ENCODE data around the gene COLEC11. TPM values are rescaled to one million over a fixed set of nuclear protein-coding genes. Genes with fewer than 3 reads are reported as not detected.

COLEC11 gene
- total and polyA plus RNA-seq, 2 experiments from 2014 or later: 1.3 to 1.5 TPM

- Histone ChIP-seq H3K4me2 (no peak overlapping the region), H3K4me3 (no peak overlapping the region), H3K4me1 (ENCODE audit: insufficient read depth) (no peaks in the 10 kb centered on the region), H3F3A (replicated peaks; ENCODE audit: low read depth) (no peaks in the 10 kb centered on the region), H3K9me2 (ENCODE audit: insufficient read depth) (no peaks in the 10 kb centered on the region), H4K20me1 (replicated peaks; ENCODE audit: insufficient read depth) (no peaks in the 10 kb centered on the region), H2AFZ (no peak overlapping the region), H3K27me3 (ENCODE audit: insufficient read depth) (no peaks in the 10 kb centered on the region), H3K36me3 (ENCODE audit: insufficient read depth) (no peaks in the 10 kb centered on the region), H3K27ac (ENCODE audit: low read depth) (no peak overlapping the region), H3K79me2 (replicated peaks; ENCODE audit: insufficient read depth) (no peaks in the 10 kb centered on the region)
- TF ChIP-seq CREB1 (CRISPR knock-in tag; IDR thresholded peaks at IDR 0.05; ENCODE audit: low read depth): no peak
- Mint-ChIP-seq H3K36me3 (ENCODE audit: low read depth) (no peaks in the 10 kb centered on the region; the same call in 2 of the 3 replicates), H3K27me3 (ENCODE audit: insufficient read depth, low read depth, poor library complexity) (peaks cover 14% of the 10 kb centered on the region), H3K9me3 (no peaks in the 10 kb centered on the region; the same call in 2 of the 3 replicates), H3K4me3 (no peak overlapping the region), H3K4me1 (no peaks in the 10 kb centered on the region), H3K27ac (no peak overlapping the region)
- no peak for ATAC-seq
- no peak for DNase-seq (ENCODE audit: low spot score)
These were observed 48.7 kb downstream of the COLEC11 start for GRCh38 chr2:3643371-3644245.

- ATAC-seq (no peak), DNase-seq (ENCODE audit: low spot score) (no peak)
- no peaks in the 10 kb centered on the region for H3K9me2 ChIP-seq (ENCODE audit: insufficient read depth)
- H3K27ac ChIP-seq (ENCODE audit: low read depth): no peak overlapping the region
- no peaks in the 10 kb centered on the region; the same call in 2 of the 3 replicates for H3K9me3 Mint-ChIP-seq
- no peak overlapping the region for H3K4me3 ChIP-seq
- no peaks in the 10 kb centered on the region for H3F3A ChIP-seq (replicated peaks; ENCODE audit: low read depth)
- H3K4me2 ChIP-seq: no peak overlapping the region
- no peaks in the 10 kb centered on the region; the same call in 2 of the 3 replicates for H3K36me3 Mint-ChIP-seq (ENCODE audit: low read depth)
- no peaks in the 10 kb centered on the region for H3K4me1 ChIP-seq (ENCODE audit: insufficient read depth)
- no peaks in the 10 kb centered on the region for H3K4me1 Mint-ChIP-seq
- H3K27me3 Mint-ChIP-seq (ENCODE audit: insufficient read depth, low read depth, poor library complexity): peaks cover 14% of the 10 kb centered on the region
- no peaks in the 10 kb centered on the region for H3K79me2 ChIP-seq (replicated peaks; ENCODE audit: insufficient read depth)
- H3K27ac Mint-ChIP-seq: no peak overlapping the region
- no peak overlapping the region for H3K4me3 Mint-ChIP-seq
- no peak overlapping the region for H2AFZ ChIP-seq
- H4K20me1 ChIP-seq (replicated peaks; ENCODE audit: insufficient read depth): no peaks in the 10 kb centered on the region
- no peaks in the 10 kb centered on the region for H3K36me3 ChIP-seq (ENCODE audit: insufficient read depth)
- no peaks in the 10 kb centered on the region for H3K27me3 ChIP-seq (ENCODE audit: insufficient read depth)
- TF ChIP-seq, protein P1, sequence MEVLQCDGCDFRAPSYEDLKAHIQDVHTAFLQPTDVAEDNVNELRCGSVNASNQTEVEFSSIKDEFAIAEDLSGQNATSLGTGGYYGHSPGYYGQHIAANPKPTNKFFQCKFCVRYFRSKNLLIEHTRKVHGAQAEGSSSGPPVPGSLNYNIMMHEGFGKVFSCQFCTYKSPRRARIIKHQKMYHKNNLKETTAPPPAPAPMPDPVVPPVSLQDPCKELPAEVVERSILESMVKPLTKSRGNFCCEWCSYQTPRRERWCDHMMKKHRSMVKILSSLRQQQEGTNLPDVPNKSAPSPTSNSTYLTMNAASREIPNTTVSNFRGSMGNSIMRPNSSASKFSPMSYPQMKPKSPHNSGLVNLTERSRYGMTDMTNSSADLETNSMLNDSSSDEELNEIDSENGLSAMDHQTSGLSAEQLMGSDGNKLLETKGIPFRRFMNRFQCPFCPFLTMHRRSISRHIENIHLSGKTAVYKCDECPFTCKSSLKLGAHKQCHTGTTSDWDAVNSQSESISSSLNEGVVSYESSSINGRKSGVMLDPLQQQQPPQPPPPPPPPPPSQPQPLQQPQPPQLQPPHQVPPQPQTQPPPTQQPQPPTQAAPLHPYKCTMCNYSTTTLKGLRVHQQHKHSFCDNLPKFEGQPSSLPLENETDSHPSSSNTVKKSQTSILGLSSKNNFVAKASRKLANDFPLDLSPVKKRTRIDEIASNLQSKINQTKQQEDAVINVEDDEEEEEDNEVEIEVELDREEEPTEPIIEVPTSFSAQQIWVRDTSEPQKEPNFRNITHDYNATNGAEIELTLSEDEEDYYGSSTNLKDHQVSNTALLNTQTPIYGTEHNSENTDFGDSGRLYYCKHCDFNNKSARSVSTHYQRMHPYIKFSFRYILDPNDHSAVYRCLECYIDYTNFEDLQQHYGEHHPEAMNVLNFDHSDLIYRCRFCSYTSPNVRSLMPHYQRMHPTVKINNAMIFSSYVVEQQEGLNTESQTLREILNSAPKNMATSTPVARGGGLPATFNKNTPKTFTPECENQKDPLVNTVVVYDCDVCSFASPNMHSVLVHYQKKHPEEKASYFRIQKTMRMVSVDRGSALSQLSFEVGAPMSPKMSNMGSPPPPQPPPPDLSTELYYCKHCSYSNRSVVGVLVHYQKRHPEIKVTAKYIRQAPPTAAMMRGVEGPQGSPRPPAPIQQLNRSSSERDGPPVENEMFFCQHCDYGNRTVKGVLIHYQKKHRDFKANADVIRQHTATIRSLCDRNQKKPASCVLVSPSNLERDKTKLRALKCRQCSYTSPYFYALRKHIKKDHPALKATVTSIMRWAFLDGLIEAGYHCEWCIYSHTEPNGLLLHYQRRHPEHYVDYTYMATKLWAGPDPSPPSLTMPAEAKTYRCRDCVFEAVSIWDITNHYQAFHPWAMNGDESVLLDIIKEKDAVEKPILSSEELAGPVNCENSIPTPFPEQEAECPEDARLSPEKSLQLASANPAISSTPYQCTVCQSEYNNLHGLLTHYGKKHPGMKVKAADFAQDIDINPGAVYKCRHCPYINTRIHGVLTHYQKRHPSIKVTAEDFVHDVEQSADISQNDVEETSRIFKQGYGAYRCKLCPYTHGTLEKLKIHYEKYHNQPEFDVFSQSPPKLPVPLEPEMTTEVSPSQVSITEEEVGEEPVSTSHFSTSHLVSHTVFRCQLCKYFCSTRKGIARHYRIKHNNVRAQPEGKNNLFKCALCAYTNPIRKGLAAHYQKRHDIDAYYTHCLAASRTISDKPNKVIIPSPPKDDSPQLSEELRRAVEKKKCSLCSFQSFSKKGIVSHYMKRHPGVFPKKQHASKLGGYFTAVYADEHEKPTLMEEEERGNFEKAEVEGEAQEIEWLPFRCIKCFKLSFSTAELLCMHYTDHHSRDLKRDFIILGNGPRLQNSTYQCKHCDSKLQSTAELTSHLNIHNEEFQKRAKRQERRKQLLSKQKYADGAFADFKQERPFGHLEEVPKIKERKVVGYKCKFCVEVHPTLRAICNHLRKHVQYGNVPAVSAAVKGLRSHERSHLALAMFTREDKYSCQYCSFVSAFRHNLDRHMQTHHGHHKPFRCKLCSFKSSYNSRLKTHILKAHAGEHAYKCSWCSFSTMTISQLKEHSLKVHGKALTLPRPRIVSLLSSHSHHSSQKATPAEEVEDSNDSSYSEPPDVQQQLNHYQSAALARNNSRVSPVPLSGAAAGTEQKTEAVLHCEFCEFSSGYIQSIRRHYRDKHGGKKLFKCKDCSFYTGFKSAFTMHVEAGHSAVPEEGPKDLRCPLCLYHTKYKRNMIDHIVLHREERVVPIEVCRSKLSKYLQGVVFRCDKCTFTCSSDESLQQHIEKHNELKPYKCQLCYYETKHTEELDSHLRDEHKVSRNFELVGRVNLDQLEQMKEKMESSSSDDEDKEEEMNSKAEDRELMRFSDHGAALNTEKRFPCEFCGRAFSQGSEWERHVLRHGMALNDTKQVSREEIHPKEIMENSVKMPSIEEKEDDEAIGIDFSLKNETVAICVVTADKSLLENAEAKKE (CRISPR knock-in tag; IDR thresholded peaks at IDR 0.05): no peak
- no peak for TF ChIP-seq JUNB (IDR thresholded peaks at IDR 0.05; ENCODE audit: unreplicated experiment)
- no peak for TF ChIP-seq EZH2phosphoT487 (IDR thresholded peaks at IDR 0.05; ENCODE audit: unreplicated experiment)
- no peak for TF ChIP-seq ZNF331 (CRISPR knock-in tag; IDR thresholded peaks at IDR 0.05; ENCODE audit: low read depth)
- TF ChIP-seq ETS1 (IDR thresholded peaks at IDR 0.05): no peak
- no peak for TF ChIP-seq POLR2AphosphoS5 (IDR thresholded peaks at IDR 0.05; ENCODE audit: low read depth)
- no peak for TF ChIP-seq ZNF114 (CRISPR knock-in tag; IDR thresholded peaks at IDR 0.05)
- TF ChIP-seq, protein P2, sequence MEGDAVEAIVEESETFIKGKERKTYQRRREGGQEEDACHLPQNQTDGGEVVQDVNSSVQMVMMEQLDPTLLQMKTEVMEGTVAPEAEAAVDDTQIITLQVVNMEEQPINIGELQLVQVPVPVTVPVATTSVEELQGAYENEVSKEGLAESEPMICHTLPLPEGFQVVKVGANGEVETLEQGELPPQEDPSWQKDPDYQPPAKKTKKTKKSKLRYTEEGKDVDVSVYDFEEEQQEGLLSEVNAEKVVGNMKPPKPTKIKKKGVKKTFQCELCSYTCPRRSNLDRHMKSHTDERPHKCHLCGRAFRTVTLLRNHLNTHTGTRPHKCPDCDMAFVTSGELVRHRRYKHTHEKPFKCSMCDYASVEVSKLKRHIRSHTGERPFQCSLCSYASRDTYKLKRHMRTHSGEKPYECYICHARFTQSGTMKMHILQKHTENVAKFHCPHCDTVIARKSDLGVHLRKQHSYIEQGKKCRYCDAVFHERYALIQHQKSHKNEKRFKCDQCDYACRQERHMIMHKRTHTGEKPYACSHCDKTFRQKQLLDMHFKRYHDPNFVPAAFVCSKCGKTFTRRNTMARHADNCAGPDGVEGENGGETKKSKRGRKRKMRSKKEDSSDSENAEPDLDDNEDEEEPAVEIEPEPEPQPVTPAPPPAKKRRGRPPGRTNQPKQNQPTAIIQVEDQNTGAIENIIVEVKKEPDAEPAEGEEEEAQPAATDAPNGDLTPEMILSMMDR (conservative IDR thresholded peaks at IDR 0.05; ENCODE audit: low read depth in 2 of 2): no peak
- TF ChIP-seq CREB1 (CRISPR knock-in tag; IDR thresholded peaks at IDR 0.05; ENCODE audit: low read depth): no peak
- no peak for TF ChIP-seq STAT1 (IDR thresholded peaks at IDR 0.05; ENCODE audit: unreplicated experiment)
- no peak for TF ChIP-seq NANOG (IDR thresholded peaks at IDR 0.05; ENCODE audit: borderline replicate concordance)
These were observed 49.3 kb downstream of the COLEC11 start for GRCh38 chr2:3644246-3644525.

Data from GM23338 (cell line).